ENCODE data around the gene TRHDE. TPM values are rescaled to one million over a fixed set of nuclear protein-coding genes. Genes with fewer than 3 reads are reported as not detected.

TRHDE gene
- 13.4 and 29.5 TPM in 2 replicates for total RNA-seq (2014; rRNA removed; shearing (Covaris generic))

GRCh38 chr12:72272091-72272661 is at the start of gene TRHDE:
Gene TRHDE (plus strand): TSS chr12:72272370. CDS start chr12:72272644, 274 bp downstream.
- Histone ChIP-seq H3K4me1 (replicated peaks) (peaks cover 30% of the 10 kb centered on the region), H3K36me3 (peaks cover 5% of the 10 kb centered on the region), H3K27ac (peak within 1 kb of the TSS; percentile 65), H3K27me3 (replicated peaks) (no peaks in the 10 kb centered on the region), H3K4me3 (peak within 1 kb of the TSS; percentile 75), H3K9me3 (replicated peaks) (no peaks in the 10 kb centered on the region)
- peak; percentile 62 to 82 for DNase-seq (ENCODE audit: low read depth in 1 of 2, low spot score in 2 of 2)

- Histone ChIP-seq H3K9me3 (replicated peaks) (no peaks in the 10 kb centered on the region), H3K36me3 (no peaks in the 10 kb centered on the region), H3K27me3 (replicated peaks) (no peaks in the 10 kb centered on the region), H3K4me1 (replicated peaks) (no peaks in the 10 kb centered on the region), H3K27ac (no peak overlapping the region), H3K4me3 (no peak overlapping the region)
- DNase-seq (ENCODE audit: low read depth in 1 of 2, low spot score in 2 of 2), result no peak
Measured at GRCh38 chr12:72226510-72226909, 45.7 kb upstream of the TRHDE start.

GRCh38 chr12:72228424-72228823 is 43.7 kb upstream of the TRHDE start:
- no peak for DNase-seq (ENCODE audit: low read depth in 1 of 2, low spot score in 2 of 2)

GRCh38 chr12:72230589-72230988 is 41.6 kb upstream of the TRHDE start:
- H3K4me3 ChIP-seq, result no peak overlapping the region
- H3K27me3 ChIP-seq (replicated peaks), result no peaks in the 10 kb centered on the region
- no peaks in the 10 kb centered on the region for H3K9me3 ChIP-seq (replicated peaks)
- H3K36me3 ChIP-seq, result no peaks in the 10 kb centered on the region
- DNase-seq (ENCODE audit: low read depth in 1 of 2, low spot score in 2 of 2), result no peak
- H3K4me1 ChIP-seq (replicated peaks), result peaks cover 1% of the 10 kb centered on the region; the same call in 1 of the 2 replicates
- H3K27ac ChIP-seq, result no peak overlapping the region

More at GRCh38 chr12:72228424-72228823, 43.7 kb upstream of the TRHDE start:
- Histone ChIP-seq H3K27me3 (replicated peaks) (no peaks in the 10 kb centered on the region), H3K27ac (no peak overlapping the region), H3K4me3 (no peak overlapping the region), H3K9me3 (replicated peaks) (no peaks in the 10 kb centered on the region), H3K4me1 (replicated peaks) (no peaks in the 10 kb centered on the region), H3K36me3 (no peaks in the 10 kb centered on the region)

- Histone ChIP-seq H3K4me1 (replicated peaks) (peaks cover 5% of the 10 kb centered on the region; the same call in 1 of the 2 replicates), H3K9me3 (replicated peaks) (no peaks in the 10 kb centered on the region), H3K4me3 (no peak overlapping the region), H3K27ac (no peak overlapping the region), H3K27me3 (replicated peaks) (no peaks in the 10 kb centered on the region), H3K36me3 (no peaks in the 10 kb centered on the region)
- no peak for DNase-seq (ENCODE audit: low read depth in 1 of 2, low spot score in 2 of 2)
Measured at GRCh38 chr12:72234886-72235285, 37.3 kb upstream of the TRHDE start.

GRCh38 chr12:72236071-72236705 is 36.0 kb upstream of the TRHDE start:
- no peak for DNase-seq (ENCODE audit: low read depth in 1 of 2, low spot score in 2 of 2)
- Histone ChIP-seq H3K9me3 (replicated peaks) (no peaks in the 10 kb centered on the region), H3K4me3 (no peak overlapping the region), H3K27me3 (replicated peaks) (no peaks in the 10 kb centered on the region), H3K27ac (no peak overlapping the region), H3K4me1 (replicated peaks) (peaks cover 5% of the 10 kb centered on the region; the same call in 1 of the 2 replicates), H3K36me3 (no peaks in the 10 kb centered on the region)

- H3K36me3 ChIP-seq, result no peaks in the 10 kb centered on the region
- no peak for DNase-seq (ENCODE audit: low read depth in 1 of 2, low spot score in 2 of 2)
Measured at GRCh38 chr12:72241552-72241951, 30.6 kb upstream of the TRHDE start.

GRCh38 chr12:72242946-72243345 is 29.2 kb upstream of the TRHDE start:
- Histone ChIP-seq H3K9me3 (replicated peaks) (no peaks in the 10 kb centered on the region), H3K27ac (no peak overlapping the region), H3K27me3 (replicated peaks) (no peaks in the 10 kb centered on the region), H3K36me3 (no peaks in the 10 kb centered on the region), H3K4me3 (no peak overlapping the region), H3K4me1 (replicated peaks) (no peaks in the 10 kb centered on the region)
- DNase-seq (ENCODE audit: low read depth in 1 of 2, low spot score in 2 of 2), result no peak

More at GRCh38 chr12:72241552-72241951, 30.6 kb upstream of the TRHDE start:
- Histone ChIP-seq H3K4me3 (no peak overlapping the region), H3K27me3 (replicated peaks) (no peaks in the 10 kb centered on the region), H3K4me1 (replicated peaks) (no peaks in the 10 kb centered on the region), H3K9me3 (replicated peaks) (no peaks in the 10 kb centered on the region), H3K27ac (no peak overlapping the region)

- H3K9me3 ChIP-seq (replicated peaks), result no peaks in the 10 kb centered on the region
- no peaks in the 10 kb centered on the region for H3K36me3 ChIP-seq
- H3K27me3 ChIP-seq (replicated peaks), result no peaks in the 10 kb centered on the region
- H3K4me1 ChIP-seq (replicated peaks), result no peaks in the 10 kb centered on the region
- no peak overlapping the region for H3K27ac ChIP-seq
- no peak overlapping the region for H3K4me3 ChIP-seq
- DNase-seq (ENCODE audit: low read depth in 1 of 2, low spot score in 2 of 2), result no peak
Measured at GRCh38 chr12:72246370-72246769, 25.8 kb upstream of the TRHDE start.

- Histone ChIP-seq H3K27me3 (replicated peaks) (no peaks in the 10 kb centered on the region), H3K27ac (no peak overlapping the region), H3K4me3 (no peak overlapping the region), H3K4me1 (replicated peaks) (no peaks in the 10 kb centered on the region), H3K36me3 (no peaks in the 10 kb centered on the region), H3K9me3 (replicated peaks) (no peaks in the 10 kb centered on the region)
- DNase-seq (ENCODE audit: low read depth in 1 of 2, low spot score in 2 of 2), result no peak
Measured at GRCh38 chr12:72250346-72250745, 21.8 kb upstream of the TRHDE start.

GRCh38 chr12:72256725-72257124 is 15.4 kb upstream of the TRHDE start:
- H3K9me3 ChIP-seq (replicated peaks), result no peaks in the 10 kb centered on the region
- peaks cover 10% of the 10 kb centered on the region for H3K36me3 ChIP-seq
- DNase-seq (ENCODE audit: low read depth in 1 of 2, low spot score in 2 of 2), result no peak
- no peaks in the 10 kb centered on the region for H3K27me3 ChIP-seq (replicated peaks)
- H3K4me3 ChIP-seq, result no peak overlapping the region
- H3K4me1 ChIP-seq (replicated peaks), result no peaks in the 10 kb centered on the region
- no peak overlapping the region for H3K27ac ChIP-seq

GRCh38 chr12:72261885-72262284 is 10.3 kb upstream of the TRHDE start:
- no peaks in the 10 kb centered on the region for H3K4me1 ChIP-seq (replicated peaks)
- H3K4me3 ChIP-seq, result no peak overlapping the region
- H3K9me3 ChIP-seq (replicated peaks), result no peaks in the 10 kb centered on the region
- H3K27me3 ChIP-seq (replicated peaks), result no peaks in the 10 kb centered on the region
- H3K27ac ChIP-seq, result no peak overlapping the region
- DNase-seq (ENCODE audit: low read depth in 1 of 2, low spot score in 2 of 2), result no peak
- H3K36me3 ChIP-seq, result peaks cover 27% of the 10 kb centered on the region

- H3K9me3 ChIP-seq (replicated peaks), result no peaks in the 10 kb centered on the region
- H3K27me3 ChIP-seq (replicated peaks), result no peaks in the 10 kb centered on the region
- peaks cover 25% of the 10 kb centered on the region for H3K36me3 ChIP-seq
- peak in 1 of 2 experiments; percentile 29 for DNase-seq (ENCODE audit: low read depth in 1 of 2, low spot score in 2 of 2)
- peaks cover 12% of the 10 kb centered on the region for H3K4me1 ChIP-seq (replicated peaks)
- no peak overlapping the region for H3K4me3 ChIP-seq
- H3K27ac ChIP-seq, result no peak overlapping the region
Measured at GRCh38 chr12:72264548-72265175, 7.5 kb upstream of the TRHDE start.

- no peak for DNase-seq (ENCODE audit: low read depth in 1 of 2, low spot score in 2 of 2)
- Histone ChIP-seq H3K4me1 (replicated peaks) (peaks cover 12% of the 10 kb centered on the region), H3K27ac (peak overlapping the region; percentile 43), H3K36me3 (peaks cover 24% of the 10 kb centered on the region), H3K27me3 (replicated peaks) (no peaks in the 10 kb centered on the region), H3K4me3 (no peak overlapping the region), H3K9me3 (replicated peaks) (no peaks in the 10 kb centered on the region)
Measured at GRCh38 chr12:72267974-72268373, 4.2 kb upstream of the TRHDE start.

All from SJSA1 (cell line).